KMS-11 (cell line): ENCODE measurements around the gene GALK1.
"Not testable (repeated sequence)": the region's sequence is repeated elsewhere in the genome, so short reads cannot be mapped to it uniquely, and the experiment has no call there.

Experiments used
- H2AFZ ChIP-seq: fragments of 200-600 bp; sonication (generic); 2 replicates; pipeline ENCODE4 v1.6.1; 2016; ENCODE audit warnings: antibody characterized with exemption, mixed run types, low read depth
- H3K27ac ChIP-seq: fragments of 200-600 bp; sonication (generic); 2 replicates; pipeline ENCODE4 v1.6.1; 2016; ENCODE audit warnings: mild to moderate bottlenecking, mixed run types
- H3K27me3 ChIP-seq: fragments of 200-600 bp; sonication (generic); 2 replicates; pipeline ENCODE4 v1.6.1; 2017; ENCODE audit warnings: mild to moderate bottlenecking, low read depth, mixed run types, moderate library complexity; ENCODE audit not compliant: insufficient read depth
- H3K36me3 ChIP-seq: fragments of 200-600 bp; sonication (generic); 2 replicates; pipeline ENCODE4 v1.6.1; 2017; ENCODE audit warnings: mild to moderate bottlenecking, mixed run types; ENCODE audit not compliant: insufficient read depth
- H3K4me1 ChIP-seq: fragments of 200-600 bp; sonication (generic); 2 replicates; pipeline ENCODE4 v1.6.1; 2016; ENCODE audit warnings: mild to moderate bottlenecking, low read depth, mixed run types; ENCODE audit not compliant: poor library complexity, severe bottlenecking
- H3K4me2 ChIP-seq: fragments of 200-600 bp; sonication (generic); 2 replicates; pipeline ENCODE4 v1.7.0; 2016; ENCODE audit warnings: mild to moderate bottlenecking, mixed run types
- H3K4me3 ChIP-seq: fragments of 200-600 bp; sonication (generic); IDR thresholded peaks from 2 replicates; pipeline ENCODE4 v1.6.1; 2017; ENCODE audit warnings: low read depth, low read length, mixed read lengths; ENCODE audit not compliant: insufficient read depth
- H3K79me2 ChIP-seq: fragments of 200-600 bp; sonication (generic); 2 replicates; pipeline ENCODE4 v1.6.1; 2016; ENCODE audit warnings: low read depth, mixed run types; ENCODE audit not compliant: insufficient read depth
- H3K9ac ChIP-seq: fragments of 200-600 bp; sonication (generic); 2 replicates; pipeline ENCODE4 v1.6.1; 2016; ENCODE audit warnings: mild to moderate bottlenecking, mixed run types
- H4K20me1 ChIP-seq: fragments of 200-600 bp; sonication (generic); 2 replicates; pipeline ENCODE4 v1.6.1; 2016; ENCODE audit warnings: mild to moderate bottlenecking, mixed run types; ENCODE audit not compliant: insufficient read depth
- CTCF ChIP-seq: fragments of 200-600 bp; sonication (generic); conservative IDR thresholded peaks from 2 replicates; pipeline ENCODE4 v1.6.1; 2017; ENCODE audit warnings: low read depth, mild to moderate bottlenecking, antibody characterized with exemption, low read length, moderate library complexity, mixed read lengths

GALK1 gene

GRCh38 chr17:75763269-75763607 is 1.8 kb downstream of the GALK1 start:
- peaks cover 17% of the 10 kb centered on the region for H3K4me1 ChIP-seq
- H3K4me2 ChIP-seq: peak overlapping the region; percentile 98; the same call in 1 of the 2 replicates
- no peaks in the 10 kb centered on the region for H3K36me3 ChIP-seq
- H3K27ac ChIP-seq: no peak overlapping the region
- H4K20me1 ChIP-seq: no peaks in the 10 kb centered on the region
- no peak for TF ChIP-seq CTCF
- no peak overlapping the region for H3K9ac ChIP-seq
- no peaks in the 10 kb centered on the region for H3K79me2 ChIP-seq
- H3K27me3 ChIP-seq: no peaks in the 10 kb centered on the region; the same call in 1 of the 2 replicates
- no peak overlapping the region for H2AFZ ChIP-seq
- no peak overlapping the region for H3K4me3 ChIP-seq

- Histone ChIP-seq H3K4me2 (no peak overlapping the region), H3K9ac (no peak overlapping the region), H3K27ac (no peak overlapping the region), H2AFZ (no peak overlapping the region), H3K4me1 (peaks cover 17% of the 10 kb centered on the region), H4K20me1 (no peaks in the 10 kb centered on the region), H3K36me3 (no peaks in the 10 kb centered on the region), H3K79me2 (no peaks in the 10 kb centered on the region), H3K27me3 (no peaks in the 10 kb centered on the region; the same call in 1 of the 2 replicates), H3K4me3 (no peak overlapping the region)
- TF ChIP-seq CTCF: no peak
These were observed 2.3 kb downstream of the GALK1 start for GRCh38 chr17:75762513-75763268.

- H3K36me3 ChIP-seq, H3K27me3 ChIP-seq, H3K9ac ChIP-seq, H3K27ac ChIP-seq, H3K4me2 ChIP-seq, H3K4me3 ChIP-seq, H2AFZ ChIP-seq, H3K79me2 ChIP-seq, H4K20me1 ChIP-seq: not testable (repeated sequence)
- peaks cover 16% of the 10 kb centered on the region for H3K4me1 ChIP-seq
These were observed 4.9 kb downstream of the GALK1 start for GRCh38 chr17:75759978-75760640.

GRCh38 chr17:75759457-75759856 is 5.5 kb downstream of the GALK1 start:
- H3K4me3 ChIP-seq: no peak overlapping the region
- no peak overlapping the region for H2AFZ ChIP-seq
- no peak overlapping the region for H3K9ac ChIP-seq
- peaks cover 19% of the 10 kb centered on the region for H3K4me1 ChIP-seq
- H3K27me3 ChIP-seq: no peaks in the 10 kb centered on the region
- H3K36me3 ChIP-seq: no peaks in the 10 kb centered on the region
- no peak for TF ChIP-seq CTCF
- H3K79me2 ChIP-seq: no peaks in the 10 kb centered on the region
- H4K20me1 ChIP-seq: no peaks in the 10 kb centered on the region
- H3K27ac ChIP-seq: no peak overlapping the region
- H3K4me2 ChIP-seq: no peak overlapping the region
